ENCODE measurements around the gene XG.
A peak's percentile ranks its signal among the peaks of the same experiment; 100 is the strongest.
"Not testable (repeated sequence)": the region's sequence is repeated elsewhere in the genome, so short reads cannot be mapped to it uniquely, and the experiment has no call there.

Gene XG, protein sequence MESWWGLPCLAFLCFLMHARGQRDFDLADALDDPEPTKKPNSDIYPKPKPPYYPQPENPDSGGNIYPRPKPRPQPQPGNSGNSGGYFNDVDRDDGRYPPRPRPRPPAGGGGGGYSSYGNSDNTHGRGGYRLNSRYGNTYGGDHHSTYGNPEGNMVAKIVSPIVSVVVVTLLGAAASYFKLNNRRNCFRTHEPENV

DNA sequence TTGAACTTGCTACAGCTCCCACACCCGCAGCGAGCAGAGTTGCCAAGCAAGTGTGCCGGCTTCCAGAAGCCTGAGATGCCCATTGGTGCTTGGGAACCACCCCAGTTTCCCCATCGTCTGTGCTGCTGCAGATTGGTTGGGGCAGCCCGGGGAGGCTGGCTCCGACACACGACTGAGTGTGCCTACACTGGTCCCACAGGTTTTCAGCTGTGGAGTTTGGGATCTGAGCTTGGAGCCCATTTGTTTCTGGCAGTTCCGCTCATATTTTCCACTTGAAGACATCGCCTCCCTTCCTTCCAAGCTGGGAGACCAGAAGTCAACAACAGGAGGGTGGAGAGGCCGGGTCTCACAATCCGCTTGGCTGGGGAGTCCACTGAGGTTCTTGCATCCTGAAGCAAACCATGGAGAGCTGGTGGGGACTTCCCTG lies at the start of gene XG:
Gene XG (plus strand): TSS at position 167 of the 427 bp plus-strand sequence. CDS start 235 bp downstream, at position 402.
- not testable (repeated sequence) for DNase-seq (ENCODE audit: low spot score); FAIRE-seq

DNA sequence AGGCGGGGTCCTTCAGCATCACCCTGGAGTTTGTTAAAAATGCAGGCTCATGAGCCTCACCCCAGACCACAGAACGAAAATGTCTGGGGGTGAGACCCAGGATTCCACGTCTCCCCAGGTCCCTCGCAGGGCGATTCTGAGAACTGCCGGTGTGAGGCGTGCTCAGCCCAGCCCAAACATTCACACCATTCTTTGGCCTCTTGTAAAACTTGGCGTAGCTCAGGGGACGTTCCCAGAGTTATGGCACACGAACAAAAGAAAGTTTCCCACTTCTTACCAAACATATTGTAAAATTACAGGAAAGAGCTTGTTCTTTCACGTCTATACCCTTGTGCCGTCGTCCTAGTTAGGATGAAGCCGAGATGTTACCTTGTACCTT lies 47.9 kb upstream of the XG start:
- no peak for DNase-seq (ENCODE audit: low spot score)
- FAIRE-seq, result no peak

DNA sequence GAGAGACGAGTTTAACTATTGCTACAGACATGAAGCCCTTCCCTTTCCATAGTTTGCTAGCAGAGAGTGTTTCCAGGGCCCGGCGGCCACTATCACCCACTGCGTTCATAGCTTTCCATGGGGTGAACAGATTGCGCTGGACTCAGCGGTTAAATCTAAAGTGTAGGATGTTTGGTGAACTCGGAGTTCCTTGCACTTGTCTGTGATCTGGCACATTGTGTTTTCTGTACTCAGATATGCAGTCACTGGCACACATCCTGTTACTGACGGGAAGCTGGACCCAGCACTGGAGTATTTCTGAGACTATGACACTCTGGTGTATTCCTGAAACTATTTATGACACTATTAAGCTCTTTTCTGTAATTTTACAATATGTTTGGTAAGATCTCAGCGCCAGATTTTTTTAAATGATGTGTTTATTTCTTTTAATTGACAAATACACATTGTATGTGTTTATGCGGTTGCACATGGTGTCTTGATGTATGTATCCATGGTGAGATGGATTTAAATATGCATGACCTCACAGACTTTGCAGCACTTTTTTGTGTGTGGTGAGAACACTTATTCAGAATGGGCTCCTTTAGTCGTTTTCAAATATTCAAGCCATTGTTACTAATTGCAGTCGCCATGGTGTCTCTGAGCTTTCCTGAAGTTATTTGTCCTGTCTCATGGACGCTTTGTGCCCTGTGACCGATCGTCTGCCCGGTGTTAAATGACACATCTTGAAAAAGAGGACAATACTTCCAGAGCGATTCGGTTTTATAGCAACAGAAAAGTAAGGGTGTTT lies 46.6 kb upstream of the XG start:
- no peak for FAIRE-seq
- no peak for DNase-seq (ENCODE audit: low spot score)

DNA sequence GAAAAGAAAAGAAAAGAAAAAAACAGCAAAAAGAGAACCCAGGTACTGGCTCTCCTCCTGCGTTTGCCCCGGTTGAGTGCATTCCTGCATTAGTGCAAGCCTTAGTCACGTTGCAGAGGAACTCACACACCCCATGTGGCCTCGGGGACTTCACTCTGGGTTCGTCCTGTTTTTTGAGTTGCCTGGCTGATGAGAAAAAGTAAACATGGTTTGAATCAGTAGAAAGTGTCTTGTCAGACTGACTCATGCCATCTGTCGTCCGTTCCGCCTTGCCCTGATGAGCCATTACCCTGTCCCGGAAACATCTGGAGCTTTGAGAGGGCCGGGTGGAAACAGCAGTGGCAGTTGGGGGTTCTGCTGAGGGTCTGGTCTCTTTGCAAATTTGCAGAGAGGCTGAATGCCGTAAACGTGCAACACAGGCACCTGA lies 44.5 kb upstream of the XG start:
- FAIRE-seq (peak; percentile 93), DNase-seq (ENCODE audit: low spot score) (peak; percentile 99)

DNA sequence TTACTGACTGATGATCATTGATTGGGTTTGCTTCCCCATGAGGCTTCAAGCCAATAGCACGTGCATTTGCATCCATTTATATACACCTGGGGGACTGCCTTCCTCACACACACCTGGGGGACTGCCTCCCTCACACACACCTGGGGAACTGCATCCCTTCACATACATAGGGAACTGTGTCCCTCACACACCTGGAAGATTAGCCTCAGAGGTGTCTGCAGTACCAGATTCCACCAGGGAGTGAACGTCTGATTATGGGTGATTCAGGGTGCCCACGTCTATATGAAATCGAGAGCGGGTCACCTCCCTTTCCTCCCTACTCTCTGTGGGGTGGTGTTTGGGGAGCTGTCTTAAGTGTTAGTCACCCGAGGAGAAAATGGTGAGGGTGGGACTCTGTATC lies 43.8 kb upstream of the XG start:
- no peak for DNase-seq (ENCODE audit: low spot score)
- no peak for FAIRE-seq

DNA sequence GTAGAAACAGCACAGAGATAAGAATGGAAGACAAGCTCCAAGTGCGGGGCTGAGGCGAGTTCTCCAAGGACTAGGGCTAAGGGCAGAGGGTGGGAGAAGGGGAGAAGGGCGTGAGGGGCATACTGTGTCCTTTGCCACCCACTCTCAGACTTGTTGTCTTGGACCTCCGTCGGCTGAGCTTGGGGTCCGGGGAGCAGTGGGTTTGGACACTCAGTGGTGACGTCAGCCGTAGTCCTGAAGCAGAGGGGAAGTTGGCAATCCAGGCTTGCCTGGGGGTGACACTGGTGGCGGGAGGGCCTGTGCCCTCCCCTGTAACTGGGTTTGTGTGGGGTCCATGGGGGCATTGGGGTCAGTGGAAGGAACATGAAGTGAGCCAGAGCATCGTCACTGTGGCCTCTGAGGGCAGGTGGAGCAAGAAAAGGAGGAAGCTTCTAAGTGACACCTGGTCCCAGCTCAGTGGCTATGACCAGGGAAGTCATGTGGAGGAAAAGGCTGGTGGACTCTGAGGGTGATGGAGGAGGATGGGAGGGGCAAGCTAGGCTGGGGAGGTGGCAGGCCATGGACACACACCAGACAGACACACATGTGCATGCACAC lies 43.1 kb upstream of the XG start:
- FAIRE-seq, result no peak
- no peak for DNase-seq (ENCODE audit: low spot score)

DNA sequence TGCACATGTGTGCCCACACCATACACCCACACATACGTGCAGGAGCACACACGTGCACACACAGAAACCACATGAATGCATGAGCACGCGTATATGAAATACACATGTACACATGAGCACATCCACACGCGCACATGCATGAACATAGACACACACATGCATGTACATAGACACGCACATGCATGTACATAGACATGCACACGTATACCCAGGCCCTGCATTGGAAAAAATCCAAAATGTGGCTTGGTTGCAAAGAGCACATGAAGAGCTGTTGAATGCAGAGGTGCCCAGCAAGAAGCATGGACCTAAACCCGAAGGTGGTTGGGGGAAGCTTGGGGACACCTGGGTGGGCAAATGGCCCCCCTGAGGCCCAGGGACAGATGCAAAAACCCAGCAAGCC lies 42.3 kb upstream of the XG start:
- no peak for FAIRE-seq
- DNase-seq (ENCODE audit: low spot score), result no peak

DNA sequence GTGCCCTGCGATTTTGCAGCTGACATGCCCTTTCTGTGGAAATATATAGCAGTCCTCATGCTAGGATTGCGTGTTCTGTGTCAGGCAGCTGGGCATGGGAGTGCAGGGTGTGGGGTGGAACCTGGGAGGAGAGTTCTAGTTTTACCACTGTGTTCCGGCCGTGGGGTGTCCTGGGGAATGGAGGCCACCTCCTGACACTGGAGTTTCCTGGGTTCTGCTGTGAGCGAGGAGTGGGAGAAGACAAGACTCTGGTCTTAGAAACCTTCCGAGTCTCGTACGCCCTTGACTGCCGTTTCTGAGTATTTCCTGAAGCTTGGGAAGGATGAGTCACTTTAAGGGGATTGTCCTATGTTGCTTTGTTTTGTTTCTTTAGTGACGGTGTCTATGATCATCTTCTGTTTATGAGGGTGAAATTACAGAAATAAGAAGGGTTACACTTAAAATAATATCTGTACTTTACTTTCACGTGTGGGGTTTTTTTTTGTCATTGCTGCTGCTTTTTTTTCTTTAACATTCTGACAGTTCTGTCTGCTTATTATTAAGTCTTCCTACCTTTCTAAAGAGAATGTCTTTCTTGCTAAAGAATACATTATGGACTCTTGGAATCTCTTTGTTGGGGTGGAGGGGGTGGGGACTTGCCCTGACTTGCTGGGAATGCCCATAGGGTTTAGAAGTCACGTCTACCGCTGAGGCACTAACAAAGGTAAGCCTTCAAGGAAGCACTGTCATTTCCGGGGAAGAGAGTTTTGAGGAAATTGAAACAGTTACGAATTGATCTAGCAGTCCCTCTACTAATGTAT lies 41.6 kb upstream of the XG start:
- FAIRE-seq (peak; percentile 24), DNase-seq (ENCODE audit: low spot score) (peak; percentile 90)

DNA sequence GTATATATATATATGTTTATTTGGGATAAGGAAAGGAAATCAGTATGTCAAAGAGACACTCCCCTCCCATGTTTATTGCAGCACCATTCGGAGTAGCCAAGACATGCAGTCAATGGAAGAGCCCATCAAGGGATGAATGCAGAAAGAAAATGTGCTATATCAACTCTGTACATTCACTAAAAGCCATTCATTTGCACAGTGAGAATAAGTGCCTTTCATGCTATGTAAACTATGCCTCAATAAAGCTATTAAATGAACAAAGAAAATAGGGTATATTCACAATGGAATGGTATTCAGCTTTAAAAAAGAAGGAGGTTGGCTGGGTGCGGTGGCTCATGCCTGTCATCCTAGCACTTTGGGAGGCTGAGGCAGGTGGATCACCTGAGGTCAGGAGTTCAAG lies 40.4 kb upstream of the XG start:
- no peak for DNase-seq (ENCODE audit: low spot score)
- FAIRE-seq, result no peak

DNA sequence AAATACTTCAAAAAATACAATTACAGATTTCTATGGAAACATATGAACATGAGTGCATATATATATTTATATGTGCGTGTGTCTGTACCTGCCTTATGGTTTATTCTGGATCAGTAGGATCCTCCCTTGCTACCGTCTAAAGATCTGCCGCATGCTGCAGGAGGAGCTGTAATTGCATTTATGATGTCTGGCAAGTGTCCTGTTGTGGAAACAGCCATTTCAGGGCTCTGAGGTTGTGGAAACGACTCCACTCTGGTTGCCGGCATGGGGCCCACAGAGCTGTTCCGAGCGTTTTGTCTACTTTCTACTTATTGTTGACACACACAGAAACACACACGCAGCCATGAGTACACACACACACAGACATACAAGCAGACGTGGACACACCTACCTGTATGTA lies 39.4 kb upstream of the XG start:
- no peak for FAIRE-seq
- DNase-seq (ENCODE audit: low spot score), result no peak

DNA sequence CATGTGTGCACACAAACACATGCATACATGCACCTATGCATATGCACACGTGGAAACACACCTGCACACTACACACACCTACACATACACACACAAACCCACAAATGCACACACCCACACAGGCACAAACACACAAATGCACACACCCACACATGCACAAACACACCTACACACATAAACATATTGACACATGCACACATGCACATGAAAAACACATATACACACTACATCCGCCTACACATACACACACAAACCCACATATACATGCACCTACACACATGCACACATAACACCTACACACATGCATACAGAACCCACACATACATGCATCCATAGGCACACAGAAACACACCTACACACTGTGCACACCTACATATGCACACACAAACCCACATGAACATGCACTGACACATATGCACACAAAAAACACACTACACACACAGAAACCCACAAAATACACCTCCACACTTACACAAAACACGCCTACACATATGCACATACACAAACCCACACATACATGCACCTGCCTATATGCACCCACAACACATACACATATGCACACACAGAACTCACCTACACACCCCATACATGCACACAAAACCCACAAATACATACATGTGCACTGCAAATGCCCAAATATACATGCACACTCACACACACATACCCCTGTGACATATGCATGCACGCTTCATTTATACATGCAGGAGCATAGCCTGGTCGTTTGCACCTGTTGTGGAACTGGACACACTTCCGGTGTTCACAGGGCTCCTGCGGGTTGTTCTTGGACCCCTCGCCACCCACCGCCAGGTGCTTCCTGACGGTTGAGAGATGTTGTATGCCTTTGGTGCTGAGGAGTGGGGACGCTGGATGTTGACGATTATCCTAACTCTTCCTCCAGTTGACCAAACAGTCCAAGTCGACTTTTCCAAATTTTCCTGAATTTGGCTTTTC lies 38.7 kb upstream of the XG start:
- DNase-seq (ENCODE audit: low spot score) (no peak), FAIRE-seq (no peak)

DNA sequence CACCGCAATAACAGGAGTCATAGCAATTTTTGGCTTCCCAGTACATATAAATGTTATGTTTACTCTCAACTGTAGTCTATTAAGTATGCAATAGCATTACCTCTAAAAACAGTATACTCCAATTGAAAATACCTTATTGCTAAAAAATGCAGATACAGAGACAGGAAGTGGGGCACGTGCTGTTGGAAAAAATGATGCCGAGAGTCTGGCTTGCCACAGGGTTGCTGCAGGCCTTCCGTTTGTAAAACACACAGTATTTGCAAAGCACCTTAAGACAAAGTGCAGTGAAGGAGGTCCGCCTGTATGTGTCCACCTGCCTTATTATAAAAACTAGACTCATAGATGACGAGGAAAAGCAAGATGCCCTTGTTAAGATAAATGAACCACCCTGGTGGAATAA lies 37.3 kb upstream of the XG start:
- FAIRE-seq, result no peak

DNA sequence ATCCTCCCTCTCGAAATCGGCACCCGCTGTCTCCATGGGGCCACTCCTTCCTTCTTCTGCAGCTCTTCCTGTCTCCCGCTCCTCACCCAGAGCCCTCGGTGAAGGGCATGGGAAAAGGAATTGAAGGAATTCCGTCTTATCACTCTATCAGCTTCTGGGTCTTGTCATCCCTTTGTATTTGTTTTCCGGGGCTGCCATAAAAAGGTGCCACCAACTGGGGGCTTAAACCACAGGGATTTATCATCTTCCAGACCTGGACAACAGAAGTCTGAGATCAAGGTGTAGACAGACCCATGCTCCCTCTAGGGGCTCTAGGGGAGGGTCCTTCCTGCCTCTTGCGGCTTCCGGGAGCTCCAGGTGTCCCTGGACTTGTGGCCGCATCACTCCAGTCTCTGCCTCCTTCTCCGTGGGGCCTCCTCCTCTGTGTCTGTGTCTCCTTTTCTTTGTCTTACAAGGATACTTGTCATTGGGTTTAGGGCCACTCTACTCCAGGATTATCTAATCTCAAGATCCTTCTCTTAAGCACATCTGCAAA lies 36.7 kb upstream of the XG start:
- no peak for FAIRE-seq
- no peak for DNase-seq (ENCODE audit: low spot score)

More for the DNA sequence above, 37.3 kb upstream of the XG start:
- DNase-seq (ENCODE audit: low spot score), result no peak

DNA sequence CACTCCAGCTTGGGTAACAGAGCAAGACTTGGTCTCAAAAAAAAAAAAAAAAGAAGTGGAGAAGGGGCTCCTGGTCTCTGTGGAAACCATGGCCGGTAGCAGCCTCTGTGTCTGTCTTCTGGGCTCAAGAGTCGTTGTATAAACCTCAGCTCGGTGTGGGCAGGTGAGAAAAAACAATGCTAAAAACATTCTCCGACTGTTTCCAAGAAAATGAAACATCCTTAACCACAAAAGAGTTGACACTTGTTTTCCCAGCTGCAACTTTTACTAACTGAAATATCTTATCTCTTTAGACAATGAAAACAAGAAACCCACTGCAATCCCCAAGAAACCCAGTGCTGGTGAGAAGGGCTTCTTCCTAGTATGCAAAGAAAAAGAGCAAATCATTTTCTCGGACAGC lies 34.5 kb upstream of the XG start:
- FAIRE-seq, result no peak
- no peak for DNase-seq (ENCODE audit: low spot score)

DNA sequence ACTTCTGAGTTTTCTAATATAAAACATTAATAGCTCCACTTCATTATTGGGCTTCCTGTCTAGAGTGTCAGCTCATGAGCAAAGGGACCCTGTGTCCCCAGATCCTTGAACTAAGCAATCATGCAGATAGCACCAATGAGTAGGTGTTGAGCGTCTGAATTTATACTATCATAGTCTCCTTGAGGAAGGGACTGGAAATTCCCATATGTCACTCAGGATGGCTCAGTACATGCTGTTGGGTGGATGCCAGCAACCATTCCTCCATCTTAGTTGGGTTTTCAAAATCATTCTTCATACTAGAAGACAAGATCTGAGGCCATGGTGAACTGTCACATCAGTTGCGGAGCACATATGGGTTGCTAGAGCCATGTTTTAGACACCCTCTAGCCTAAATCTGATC lies 33.0 kb upstream of the XG start:
- DNase-seq (ENCODE audit: low spot score) (no peak), FAIRE-seq (no peak)

DNA sequence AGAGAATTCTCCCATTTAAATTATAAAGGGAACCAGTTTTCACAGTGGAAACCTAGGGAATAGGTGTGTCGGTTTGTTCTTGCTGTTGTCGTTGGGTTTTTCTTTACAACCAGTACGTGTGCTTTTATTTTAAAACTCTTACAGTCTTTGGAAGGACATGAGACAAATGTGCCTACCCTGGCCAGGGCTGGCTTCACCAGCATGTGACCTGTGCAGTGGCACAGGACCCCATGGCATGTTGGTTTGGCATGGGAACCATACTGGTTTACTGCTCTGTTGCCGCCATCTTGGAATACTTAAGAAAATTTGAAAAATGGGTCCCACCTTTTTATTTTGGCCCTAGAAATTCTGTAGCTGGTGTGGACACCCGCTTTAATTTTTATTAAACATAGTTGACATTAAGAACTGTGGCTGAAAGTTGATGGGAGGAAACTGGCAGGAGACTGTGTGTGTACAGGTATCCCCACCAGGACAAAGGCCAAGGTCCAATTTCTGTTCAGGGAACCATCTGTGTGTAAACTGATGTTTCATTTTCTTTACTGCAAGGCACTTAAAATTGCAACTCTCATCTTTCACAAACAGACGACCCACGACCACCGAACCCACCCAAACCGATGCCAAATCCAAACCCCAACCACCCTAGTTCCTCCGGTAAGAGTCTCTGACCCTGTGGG lies 31.9 kb upstream of the XG start:
- DNase-seq (ENCODE audit: low spot score) (no peak), FAIRE-seq (no peak)

DNA sequence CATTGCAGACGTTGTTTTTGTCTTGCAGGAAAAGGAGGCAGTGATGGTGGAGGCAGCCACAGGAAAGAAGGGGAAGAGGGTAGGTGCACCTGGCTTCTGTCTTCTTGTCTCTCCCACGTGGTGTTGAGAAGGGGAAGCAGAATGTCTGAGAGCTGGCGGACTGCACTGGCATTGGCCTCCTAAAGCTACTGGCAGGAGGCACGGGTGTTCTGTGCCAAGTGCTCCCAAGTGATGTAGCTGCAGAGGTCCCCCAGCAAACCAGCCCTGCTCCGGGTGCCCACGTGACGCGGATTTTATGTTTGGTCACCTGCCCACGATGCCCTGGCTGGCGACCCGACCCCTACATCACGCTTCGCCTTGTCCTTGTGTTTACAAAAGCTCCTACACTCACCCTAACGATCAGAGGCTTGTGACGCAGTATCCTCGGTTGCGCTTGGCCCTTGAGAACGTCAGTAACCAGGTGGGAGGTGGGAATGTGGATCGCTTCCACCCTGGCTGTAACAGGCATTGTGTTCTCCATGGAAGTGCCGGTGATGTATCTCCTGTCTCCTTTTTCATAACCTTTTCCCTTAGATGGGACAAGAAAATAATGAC lies 28.5 kb upstream of the XG start:
- DNase-seq (ENCODE audit: low spot score), result no peak
- no peak for FAIRE-seq

DNA sequence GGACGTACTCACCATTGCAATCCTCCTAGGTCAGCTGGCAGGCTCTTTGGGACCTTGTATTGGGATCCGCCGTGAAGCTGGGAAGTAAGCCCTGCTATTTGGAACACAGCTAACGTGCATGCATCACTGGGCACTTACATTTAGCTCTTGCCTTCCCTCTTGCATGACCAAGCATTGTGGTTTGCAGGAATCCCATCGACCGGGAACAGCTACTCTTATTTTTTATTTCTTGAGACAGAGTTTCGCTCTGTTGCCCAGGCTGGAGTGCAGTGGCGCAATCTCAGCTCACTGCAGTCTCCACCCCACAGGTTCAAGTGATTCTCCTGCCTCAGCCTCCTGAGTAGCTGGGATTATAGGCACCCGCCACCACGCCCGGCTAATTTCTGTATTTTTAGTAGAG lies 24.6 kb upstream of the XG start:
- FAIRE-seq (peak; percentile 94), DNase-seq (ENCODE audit: low spot score) (peak; percentile 93)

DNA sequence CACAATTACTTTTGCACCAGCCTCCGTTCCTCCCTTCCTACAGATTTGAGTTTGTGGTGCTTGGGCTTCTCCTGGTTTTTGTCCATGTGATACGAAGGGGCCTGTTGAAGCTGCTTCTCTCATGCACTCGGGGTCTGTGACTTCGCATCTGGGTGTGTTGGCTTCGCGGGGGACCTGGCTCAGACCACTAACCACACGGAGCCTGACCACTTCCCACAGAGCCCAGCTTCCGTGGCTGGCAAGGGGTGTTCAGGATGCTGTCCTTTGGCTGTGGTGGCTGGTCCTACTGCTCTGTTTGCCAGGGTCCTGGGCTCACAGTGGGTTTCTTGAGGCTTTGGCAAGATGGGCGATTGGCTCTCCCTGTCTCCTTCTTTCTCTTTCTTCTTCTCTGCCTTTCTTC lies 19.8 kb upstream of the XG start:
- DNase-seq (ENCODE audit: low spot score) (no peak), FAIRE-seq (no peak)

DNA sequence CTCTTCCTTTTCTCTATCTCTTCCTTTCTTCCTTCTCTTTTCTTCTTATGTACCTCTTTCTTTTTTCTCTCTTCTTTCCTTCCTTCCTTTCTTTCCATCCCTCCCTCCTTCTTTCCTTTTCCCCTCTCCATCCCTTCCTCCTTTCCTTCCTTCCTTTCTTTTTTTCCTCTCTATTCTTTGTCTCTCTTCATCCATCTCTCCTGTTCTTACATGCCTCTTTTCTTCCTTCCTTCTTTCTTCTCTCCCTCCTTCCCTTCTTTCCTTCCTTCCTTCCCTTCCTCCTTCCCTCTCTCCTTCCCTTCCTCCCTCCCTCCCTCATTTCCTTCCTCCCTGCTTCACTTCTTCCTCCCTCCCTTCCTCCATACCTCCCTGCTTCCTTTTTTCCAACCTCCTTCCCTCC lies 19.2 kb upstream of the XG start:
- DNase-seq (ENCODE audit: low spot score) (no peak), FAIRE-seq (no peak)
